Measurements from ENCODE around the gene DCT.

DCT gene

GRCh38 chr13:94399812-94400211, 79.7 kb downstream of the DCT start:
- DNase-seq (ENCODE audit: low read depth in 2 of 2, low spot score in 1 of 2) = no peak

- DNase-seq (ENCODE audit: low read depth in 2 of 2, low spot score in 1 of 2) = no peak
Observed at GRCh38 chr13:94395860-94396259, 83.6 kb downstream of the DCT start.

DNA sequence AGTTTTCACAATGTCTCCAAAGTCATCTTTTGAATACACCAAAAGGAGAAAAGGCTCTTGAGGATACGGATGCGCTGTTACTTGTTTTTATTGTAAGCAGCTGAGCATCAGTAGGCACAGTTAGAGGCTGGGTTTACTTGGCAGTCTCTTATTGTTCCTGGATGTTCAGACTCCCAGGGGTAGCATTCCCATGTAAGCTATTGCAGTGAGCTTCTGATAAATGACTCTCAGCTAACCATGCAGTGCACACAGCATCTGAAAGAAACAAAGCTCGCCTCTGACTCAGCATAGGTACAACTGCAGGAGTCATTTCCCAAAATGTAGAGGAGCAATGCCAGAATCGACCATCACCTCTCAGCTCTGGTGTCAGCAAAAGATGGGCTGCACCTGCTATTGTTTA, 84.8 kb downstream of the DCT start:
- DNase-seq (ENCODE audit: low read depth in 2 of 2, low spot score in 1 of 2) = no peak

DNA sequence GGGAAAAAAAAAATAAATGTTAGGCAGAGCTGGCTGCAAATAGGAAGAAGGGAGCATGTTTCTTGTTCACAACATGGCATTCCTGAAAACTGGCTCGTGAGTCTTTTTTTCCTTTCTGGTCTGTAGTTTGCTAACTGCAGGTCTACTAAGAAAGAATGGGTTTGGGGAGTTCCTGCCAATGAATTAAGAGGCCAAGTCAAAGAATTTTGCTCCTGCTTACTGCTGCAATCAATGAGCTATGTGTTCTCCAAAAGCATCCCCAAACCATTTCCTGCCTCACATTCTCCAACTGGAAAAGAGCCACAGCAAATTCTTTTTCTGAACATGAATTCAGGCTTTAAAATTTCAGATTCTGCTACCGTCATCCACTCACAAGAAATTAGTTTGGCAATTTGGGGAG, 88.6 kb downstream of the DCT start:
- no peak for DNase-seq (ENCODE audit: low read depth in 2 of 2, low spot score in 1 of 2)

DNA sequence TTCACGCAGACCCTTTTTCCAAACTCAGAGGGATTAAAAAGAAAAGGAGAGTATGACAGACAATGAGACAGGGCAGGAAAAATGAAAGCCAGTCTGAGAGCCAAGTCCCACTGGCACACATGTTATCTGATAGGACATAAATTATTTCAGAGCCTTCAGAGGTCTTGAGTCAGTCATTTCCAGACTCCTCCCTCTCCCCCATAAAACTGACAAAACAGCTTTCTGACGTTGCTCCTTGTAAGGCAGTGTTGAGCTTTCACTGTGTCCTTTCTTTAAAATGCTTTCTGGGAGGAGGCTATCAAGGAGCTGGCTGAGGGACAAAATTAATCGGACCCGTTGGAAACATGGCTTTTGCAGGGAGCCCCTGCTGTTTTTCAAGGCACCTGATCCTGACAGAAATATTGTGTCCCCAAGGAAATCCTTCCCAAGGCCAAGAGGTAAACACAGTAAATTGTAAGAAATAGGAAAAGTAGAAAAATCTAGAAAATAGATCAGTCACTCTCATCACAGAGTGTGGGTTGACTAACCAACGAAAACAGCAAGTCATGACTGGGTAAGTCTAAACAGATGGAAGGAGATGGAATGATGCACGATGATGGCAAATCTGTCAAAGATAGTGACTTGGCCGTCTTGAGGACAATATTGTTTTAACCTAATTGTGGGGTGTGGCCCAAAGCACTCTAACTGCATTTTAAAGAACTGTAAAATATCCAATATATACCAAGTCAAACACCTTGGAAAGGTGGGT, 89.7 kb downstream of the DCT start:
- no peak for DNase-seq (ENCODE audit: low read depth in 2 of 2, low spot score in 1 of 2)

GRCh38 chr13:94387047-94387446, 92.4 kb downstream of the DCT start:
- DNase-seq (ENCODE audit: low read depth in 2 of 2, low spot score in 1 of 2) = no peak
